Right cardiac atrium (tissue), 5 donors: Measurements from ENCODE around the gene PRKCA. TPM values are rescaled to one million over a fixed set of nuclear protein-coding genes. Genes with fewer than 3 reads are reported as not detected.

Experiments used
- ATAC-seq, 2 donors: fragments of 200-7000 bp; cut with Tn5 transposase; one replicate each; pipeline versions ENCODE4 v1.8.0 to v1.9.1; 2020; ENCODE audit warnings: moderate library complexity in 2 of 2, mild to moderate bottlenecking in 1 of 2
- DNase-seq, 3 donors: peaks; one replicate each; pipeline ENCODE4 v3.0.0-alpha.2; 2020
- H3K27ac ChIP-seq: one replicate; pipeline ENCODE4 v1.5.1; 2013; ENCODE audit warnings: mild to moderate bottlenecking, low read length, control low read depth, moderate library complexity
- H3K27me3 ChIP-seq: one replicate; pipeline ENCODE4 v1.6.1; 2013; ENCODE audit not compliant: control insufficient read depth, insufficient read depth
- H3K4me1 ChIP-seq: one replicate; pipeline ENCODE4 v1.6.1; 2013; ENCODE audit warnings: low read length; ENCODE audit not compliant: control insufficient read depth, insufficient read depth
- H3K4me3 ChIP-seq: one replicate; pipeline ENCODE4 v1.5.1; 2013; ENCODE audit warnings: low read length, control low read depth
- H3K9me3 ChIP-seq: one replicate; pipeline ENCODE4 v1.6.1; 2013; ENCODE audit warnings: low read length; ENCODE audit not compliant: control insufficient read depth
- WGBS: extraction: QIAGEN DNeasy Blood & Tissue Kit; methylation state at CpG from one replicate; pipeline ENCODE4 v1.1.7; 2013; 5-methylcytosine and 5-hydroxymethylcytosine counted together
- intact Hi-C, 4 donors: fragments of 100-400 bp; cut with DNase I; formaldehyde crosslinking; loops; one replicate each; pipeline versions ENCODE4 v1.11.0 to v1.14.0; 2022 to 2023
- polyA plus RNA-seq: library from polyadenylated mRNA; stranded (reverse); fragments of 200-250 nt; gene quantifications from one replicate; pipeline ENCODE4 v1.2.3, GENCODE V29; 2013
- total RNA-seq, 4 donors: library from RNA; stranded (reverse); fragmentation: NEBNext Ultra II Directional; extraction: Animal tissue kit (Norgen Biotek cat#: 25700); gene quantifications; one replicate each; pipeline ENCODE4 v1.2.1, GENCODE V29; 2021
- donor health status: healthy with polysubstance abuse.
- donor health status: DM: no; HTN: yes; CAD: no.
- donor health status: DM: no; HTN: no; CAD: no.
- donor health status: DM: no; HTN: yes; CAD: no; lungs with severe emphysema.
- donor health status: DM: yes; HTN: yes; CAD: no.

PRKCA gene
- total and polyA plus RNA-seq, 5 donors = 2.2 to 8.0 (median 6.8) TPM

GRCh38 chr17:66840061-66840460 is 537.6 kb downstream of the PRKCA start:
- ATAC-seq (no peak), DNase-seq (no peak)
- intact Hi-C loops = no loop called here
- Histone ChIP-seq H3K27me3 (no peaks in the 10 kb centered on the region), H3K4me1 (no peaks in the 10 kb centered on the region), H3K9me3 (no peaks in the 10 kb centered on the region), H3K27ac (no peak overlapping the region), H3K4me3 (no peak overlapping the region)
- WGBS = 78% methylated on average over 10 of the region's 10 CpGs

GRCh38 chr17:66841328-66841727 is 538.9 kb downstream of the PRKCA start:
- H3K27ac ChIP-seq = no peak overlapping the region
- no peaks in the 10 kb centered on the region for H3K4me1 ChIP-seq
- no peak for ATAC-seq
- 38% methylated on average over 4 of the region's 4 CpGs for WGBS
- H3K9me3 ChIP-seq = no peaks in the 10 kb centered on the region
- H3K27me3 ChIP-seq = no peaks in the 10 kb centered on the region
- intact Hi-C loops = no loop called here
- H3K4me3 ChIP-seq = no peak overlapping the region
- DNase-seq = no peak

GRCh38 chr17:66841744-66842143 is 539.3 kb downstream of the PRKCA start:
- ATAC-seq = no peak

GRCh38 chr17:66842505-66842904 is 540.1 kb downstream of the PRKCA start:
- no peak for ATAC-seq

More at GRCh38 chr17:66841744-66842143, 539.3 kb downstream of the PRKCA start:
- 64% methylated on average over 4 of the region's 4 CpGs for WGBS
- H3K4me3 ChIP-seq = no peak overlapping the region
- H3K27me3 ChIP-seq = no peaks in the 10 kb centered on the region
- no peaks in the 10 kb centered on the region for H3K9me3 ChIP-seq
- H3K27ac ChIP-seq = no peak overlapping the region
- DNase-seq = no peak
- no peaks in the 10 kb centered on the region for H3K4me1 ChIP-seq
- intact Hi-C loops = no loop called here

GRCh38 chr17:66842959-66843358 is 540.5 kb downstream of the PRKCA start:
- ATAC-seq = no peak
- whole genome bisulfite sequencing = 95% methylated on average over 3 of the region's 3 CpGs
- Histone ChIP-seq H3K9me3 (no peaks in the 10 kb centered on the region), H3K4me1 (no peaks in the 10 kb centered on the region), H3K27me3 (no peaks in the 10 kb centered on the region), H3K4me3 (no peak overlapping the region), H3K27ac (no peak overlapping the region)
- DNase-seq = no peak
- intact Hi-C loops = no loop called here

More at GRCh38 chr17:66842505-66842904, 540.1 kb downstream of the PRKCA start:
- intact Hi-C loops = no loop called here
- no peaks in the 10 kb centered on the region for H3K27me3 ChIP-seq
- WGBS = 73% methylated on average over 5 of the region's 5 CpGs
- H3K4me1 ChIP-seq = no peaks in the 10 kb centered on the region
- no peaks in the 10 kb centered on the region for H3K9me3 ChIP-seq
- no peak for DNase-seq
- H3K4me3 ChIP-seq = no peak overlapping the region
- no peak overlapping the region for H3K27ac ChIP-seq

GRCh38 chr17:66843627-66844026 is 541.2 kb downstream of the PRKCA start:
- DNase-seq (no peak), ATAC-seq (no peak)
- no peaks in the 10 kb centered on the region for H3K27me3 ChIP-seq

GRCh38 chr17:66847704-66848103 is 545.3 kb downstream of the PRKCA start:
- ATAC-seq (no peak), DNase-seq (peak in 1 of 3 donors; percentile 11)
- no peaks in the 10 kb centered on the region for H3K9me3 ChIP-seq
- no peak overlapping the region for H3K27ac ChIP-seq
- no peaks in the 10 kb centered on the region for H3K27me3 ChIP-seq
- intact Hi-C loops = no loop called here
- 57% methylated on average over 3 of the region's 3 CpGs for WGBS
- H3K4me3 ChIP-seq = no peak overlapping the region
- peaks cover 3% of the 10 kb centered on the region for H3K4me1 ChIP-seq

More at GRCh38 chr17:66843627-66844026, 541.2 kb downstream of the PRKCA start:
- no peaks in the 10 kb centered on the region for H3K4me1 ChIP-seq
- H3K27ac ChIP-seq = no peak overlapping the region
- intact Hi-C loops = no loop called here
- no peaks in the 10 kb centered on the region for H3K9me3 ChIP-seq
- WGBS = 47% methylated on average over 4 of the region's 4 CpGs
- H3K4me3 ChIP-seq = no peak overlapping the region

GRCh38 chr17:66848496-66848895 is 546.1 kb downstream of the PRKCA start:
- ATAC-seq (no peak), DNase-seq (no peak)
- intact Hi-C loops = no loop called here
- WGBS = 85% methylated on average over 6 of the region's 6 CpGs
- peaks cover 3% of the 10 kb centered on the region for H3K4me1 ChIP-seq
- no peaks in the 10 kb centered on the region for H3K27me3 ChIP-seq
- H3K27ac ChIP-seq = no peak overlapping the region
- no peak overlapping the region for H3K4me3 ChIP-seq
- H3K9me3 ChIP-seq = no peaks in the 10 kb centered on the region

GRCh38 chr17:66849032-66849655 is 546.7 kb downstream of the PRKCA start:
- no peak for DNase-seq
- H3K4me3 ChIP-seq = no peak overlapping the region
- intact Hi-C loops = no loop called here
- peaks cover 3% of the 10 kb centered on the region for H3K4me1 ChIP-seq
- ATAC-seq = no peak
- no peaks in the 10 kb centered on the region for H3K27me3 ChIP-seq
- H3K27ac ChIP-seq = no peak overlapping the region
- no peaks in the 10 kb centered on the region for H3K9me3 ChIP-seq
- 74% methylated on average over 14 of the region's 14 CpGs for WGBS

GRCh38 chr17:66849851-66850580 is 547.6 kb downstream of the PRKCA start:
- no peak overlapping the region for H3K4me3 ChIP-seq
- DNase-seq (peak in 1 of 3 donors; percentile 16), ATAC-seq (peak; percentile 41 to 78)
- H3K4me1 ChIP-seq = peaks cover 3% of the 10 kb centered on the region
- H3K9me3 ChIP-seq = no peaks in the 10 kb centered on the region
- H3K27ac ChIP-seq = no peak overlapping the region
- no peaks in the 10 kb centered on the region for H3K27me3 ChIP-seq
- WGBS = 63% methylated on average over 4 of the region's 4 CpGs
- intact Hi-C loops = no loop called here

GRCh38 chr17:66850692-66851091 is 548.3 kb downstream of the PRKCA start:
- Histone ChIP-seq H3K9me3 (no peaks in the 10 kb centered on the region), H3K4me1 (peaks cover 3% of the 10 kb centered on the region), H3K27ac (no peak overlapping the region), H3K4me3 (no peak overlapping the region), H3K27me3 (no peaks in the 10 kb centered on the region)
- DNase-seq (no peak), ATAC-seq (no peak)
- 67% methylated on average over 3 of the region's 3 CpGs for WGBS
- intact Hi-C loops = no loop called here
